K562 (cell line): ENCODE measurements around the gene LRRC49. TPM values are rescaled to one million over a fixed set of nuclear protein-coding genes. Genes with fewer than 3 reads are reported as not detected.

ENCODE experiments used
- ATAC-seq: fragments of 200-7000 bp; cut with Tn5 transposase; 3 replicates; pipeline ENCODE4 v1.9.1; 2020; ENCODE audit warnings: moderate library complexity
- BruUV-seq: library from RNA; stranded (reverse); fragments of 400-500 nt; replicated peaks from 2 replicates; lab custom pipeline; 2021; lab: Mats Ljungman, UMichigan
- CTCF ChIA-PET: fragments of 300-600 bp; formaldehyde crosslinking; extraction: SDS; loops from one replicate; lab custom pipeline; 2021; ENCODE audit warnings: low intra/inter-chr PET ratio; lab: Yijun Ruan, JAX
- POLR2A ChIA-PET: fragments of 300-600, 350-650 bp; sonication (Branson Sonifier 250); formaldehyde crosslinking; extraction: SDS; loops from one replicate; lab custom pipeline; 2021; ENCODE audit warnings: antibody characterized with exemption, inconsistent platforms; lab: Yijun Ruan, JAX
- DNase-seq, 4 experiments: peaks; one replicate each; pipeline versions ENCODE4 v3.0.0 to v3.0.0-alpha.2; 2011 to 2018; ENCODE audit warnings: low spot score in 3 of 4, mixed read lengths in 3 of 4; ENCODE audit errors: extremely low read depth in 1 of 4
- FAIRE-seq: peaks from 2 replicates; lab custom pipeline; 2011; peaks lifted over from hg19 to GRCh38; lab: Jason Lieb, UNC
- H2AFZ ChIP-seq: 2 replicates; pipeline ENCODE4 v1.6.0; 2011; ENCODE audit warnings: low read depth, low read length, control low read depth, inconsistent platforms
- H3K27ac ChIP-seq: fragments of 200-600 bp; 3 replicates; pipeline ENCODE4 v1.8.0; 2011; ENCODE audit warnings: low read depth, mild to moderate bottlenecking, control low read depth, inconsistent platforms, low read length, moderate library complexity, mixed read lengths; ENCODE audit errors: extremely low read depth
- H3K27me3 ChIP-seq, 2 experiments: fragments of 300-600 bp in 1 of 2; 2 replicates in 1 of 2; 3 replicates in 1 of 2; pipeline versions ENCODE4 v1.6.0 to v1.8.0; 2011; ENCODE audit warnings: inconsistent platforms in 2 of 2, low read length in 2 of 2, mild to moderate bottlenecking in 1 of 2, mixed read lengths in 1 of 2, moderate library complexity in 1 of 2; ENCODE audit not compliant: control insufficient read depth in 2 of 2, insufficient read depth in 2 of 2
- H3K36me3 ChIP-seq: fragments of 300-600 bp; 3 replicates; pipeline ENCODE4 v1.8.0; 2011; ENCODE audit warnings: mild to moderate bottlenecking, low read length, inconsistent platforms; ENCODE audit not compliant: control insufficient read depth, insufficient read depth
- H3K4me1 ChIP-seq, 2 experiments: fragments of 200-600 bp in 1 of 2; replicated peaks in 1 of 2; 2 replicates in 1 of 2; 3 replicates in 1 of 2; pipeline versions ENCODE4 v1.5.1 to v1.8.0; 2011; ENCODE audit warnings: inconsistent platforms in 2 of 2, low read length in 2 of 2, mild to moderate bottlenecking in 1 of 2, mixed read lengths in 1 of 2, moderate library complexity in 1 of 2; ENCODE audit not compliant: control insufficient read depth in 2 of 2, insufficient read depth in 2 of 2
- H3K4me2 ChIP-seq: 2 replicates; pipeline ENCODE4 v1.6.1; 2011; ENCODE audit warnings: low read length, control low read depth, inconsistent platforms, mixed read lengths; ENCODE audit not compliant: insufficient read depth
- H3K4me3 ChIP-seq: fragments of 200-600 bp; sonication (generic), shearing (Covaris generic); 2 replicates; pipeline ENCODE4 v1.5.1; 2016; ENCODE audit warnings: control low read depth, inconsistent platforms
- H3K79me2 ChIP-seq: fragments of 200-600 bp; 3 replicates; pipeline ENCODE4 v1.8.0; 2011; ENCODE audit warnings: low read length, inconsistent platforms; ENCODE audit not compliant: control insufficient read depth, insufficient read depth
- H3K9ac ChIP-seq, 2 experiments: 2 replicates each; pipeline versions ENCODE4 v1.6.0 to v1.6.1; 2011; ENCODE audit warnings: low read depth in 2 of 2, low read length in 2 of 2, control low read depth in 1 of 2, inconsistent platforms in 1 of 2, mild to moderate bottlenecking in 1 of 2, mixed read lengths in 1 of 2; ENCODE audit not compliant: insufficient read depth in 1 of 2
- H3K9me1 ChIP-seq: one replicate; pipeline ENCODE4 v1.6.0; 2011; ENCODE audit warnings: inconsistent platforms, mild to moderate bottlenecking, low read length, moderate library complexity; ENCODE audit not compliant: control insufficient read depth, insufficient read depth
- H3K9me3 ChIP-seq: replicated peaks from 2 replicates; pipeline ENCODE4 v1.5.1; 2011; ENCODE audit warnings: low read depth, low read length, inconsistent platforms; ENCODE audit not compliant: control insufficient read depth, insufficient read depth
- H4K20me1 ChIP-seq: replicated peaks from 2 replicates; pipeline ENCODE4 v1.6.1; 2011; ENCODE audit warnings: low read length, inconsistent platforms, mixed read lengths; ENCODE audit not compliant: control insufficient read depth, insufficient read depth
- BRD4 ChIP-seq: fragments of 200-600 bp; sonication (generic); IDR thresholded peaks from 2 replicates; pipeline ENCODE4 v1.6.1; 2017; ENCODE audit warnings: inconsistent platforms
- CREM ChIP-seq: IDR thresholded peaks from 2 replicates; pipeline ENCODE4 v1.6.1; 2014; ENCODE audit warnings: antibody characterized with exemption, low read depth
- MAFF ChIP-seq: IDR thresholded peaks from 2 replicates; pipeline ENCODE4 v1.6.1; 2012; ENCODE audit warnings: low read length, improper control_type of control experiment
- MCM3 ChIP-seq: fragments of 450-650 bp; IDR thresholded peaks from 2 replicates; pipeline ENCODE4 v1.6.1; 2016
- MTA3 ChIP-seq: fragments of 450-650 bp; formaldehyde crosslinking; IDR thresholded peaks from 2 replicates; pipeline ENCODE4 v1.6.1; 2017; ENCODE audit warnings: mild to moderate bottlenecking, borderline replicate concordance
- NBN ChIP-seq: fragments of 450-650 bp; IDR thresholded peaks from 2 replicates; pipeline ENCODE4 v1.6.1; 2016; ENCODE audit warnings: low read depth, mild to moderate bottlenecking
- RFX5 ChIP-seq: IDR thresholded peaks from 2 replicates; pipeline ENCODE4 v1.6.1; 2011; ENCODE audit warnings: low read depth, mild to moderate bottlenecking, improper control_type of control experiment, low read length
- SMARCC2 ChIP-seq: fragments of 450-650 bp; IDR thresholded peaks from 2 replicates; pipeline ENCODE4 v1.6.1; 2017; ENCODE audit warnings: antibody characterized with exemption, moderate library complexity, mild to moderate bottlenecking, low read depth
- SPI1 ChIP-seq: IDR thresholded peaks from 2 replicates; pipeline ENCODE4 v1.6.1; 2011; ENCODE audit warnings: low read depth, low read length, control low read depth, borderline replicate concordance
- STAT5B ChIP-seq: fragments of 250-450 bp; sonication (Bioruptor Pico); IDR thresholded peaks from 2 replicates; pipeline ENCODE4 v1.8.0; 2021; ENCODE audit warnings: mild to moderate bottlenecking, inconsistent platforms
- ZNF609 ChIP-seq: sonication (generic); formaldehyde crosslinking; IDR thresholded peaks from 2 replicates; pipeline ENCODE4 v1.8.1; 2023; ENCODE audit warnings: missing genetic modification reagents, mild to moderate bottlenecking, borderline replicate concordance
- ZNF717 ChIP-seq: fragments of 250-450 bp; sonication (Bioruptor Pico); IDR thresholded peaks from 2 replicates; pipeline ENCODE4 v1.5.0; 2021
- ZNF75A ChIP-seq: fragments of 450-650 bp; formaldehyde crosslinking; IDR thresholded peaks from 2 replicates; pipeline ENCODE4 v1.4.0; 2020; ENCODE audit warnings: mild to moderate bottlenecking
- WGBS: fragments of 100-300 bp; shearing (Covaris generic); methylation state at CpG from one replicate; pipeline ENCODE4 v1.1.6; 2016; ENCODE audit warnings: low coverage, mixed read lengths; ENCODE audit not compliant: insufficient coverage; ENCODE audit errors: missing lambda C conversion rate; 5-methylcytosine and 5-hydroxymethylcytosine counted together
- in situ Hi-C: fragments of 300-500 bp; cut with MboI; formaldehyde crosslinking; loops from 4 replicates; pipeline ENCODE4 v1.15.0; 2018; ENCODE audit warnings: inconsistent platforms, mixed read lengths
- intact Hi-C: fragments of 100-400 bp; cut with micrococcal nuclease; formaldehyde crosslinking; loops from 2 replicates; pipeline ENCODE4 v1.14.2; 2022
- polyA plus RNA-seq, 8 experiments: library from polyadenylated mRNA; depleted of rRNA in 4 of 8; stranded (reverse) in 5 of 8; unstranded in 3 of 8; fragments of >200 nt; fragmentation: Nextera tagmentation in 2 of 8; fragmentation: Illumina TruSeq in 1 of 8; extraction: Ambion mirVana in 2 of 8; extraction: Trizol in 1 of 8; gene quantifications; 2 replicates each; pipeline versions ENCODE4 v1.2.1 to v1.2.3, GENCODE V29; 2011 to 2014; ENCODE audit warnings: inconsistent platforms in 1 of 8, missing spikeins in 1 of 8
- total RNA-seq, 7 experiments: library from RNA; depleted of rRNA in 6 of 7; stranded (reverse); fragments of >200 nt in 6 of 7; fragmentation: Illumina TruSeq in 2 of 7; extraction: Trizol in 2 of 7; gene quantifications; 2 replicates each; pipeline versions ENCODE4 v1.2.1 to v1.2.3, GENCODE V29; 2011 to 2021; ENCODE audit warnings: low replicate concordance in 1 of 7

The LRRC49 gene
- total and polyA plus RNA-seq, 9 of the 15 experiments (the other 6 are each of a cell fraction or from before 2014, with no cell fraction given) = 0.32 TPM; not detected in 8

- no peak for TF ChIP-seq SMARCC2
- TF ChIP-seq BRD4 = no peak
- no peak for TF ChIP-seq NBN
- no peak for TF ChIP-seq RFX5
- TF ChIP-seq MAFF = no peak
- no peak for TF ChIP-seq ZNF75A (CRISPR knock-in tag)
- no peak for TF ChIP-seq MCM3
- TF ChIP-seq ZNF609 (CRISPR knock-in tag) = no peak
- TF ChIP-seq CREM = no peak
- TF ChIP-seq SPI1 = no peak
- no peak for TF ChIP-seq STAT5B (CRISPR knock-in tag)
- TF ChIP-seq MTA3 = no peak
- TF ChIP-seq ZNF717 (CRISPR knock-in tag) = no peak
- Histone ChIP-seq H3K27me3 (no peaks in the 10 kb centered on the region), H3K9me1 (no peaks in the 10 kb centered on the region), H3K9ac (no peak overlapping the region), H3K27ac (no peak overlapping the region), H3K79me2 (no peaks in the 10 kb centered on the region), H3K36me3 (no peaks in the 10 kb centered on the region), H3K4me1 (no peaks in the 10 kb centered on the region), H4K20me1 (no peaks in the 10 kb centered on the region), H3K4me2 (no peak overlapping the region), H3K4me3 (no peak overlapping the region), H2AFZ (no peak overlapping the region), H3K9me3 (no peaks in the 10 kb centered on the region)
- 0% methylated on average over 6 of the region's 6 CpGs for WGBS
- DNase-seq (no peak), FAIRE-seq (no peak), ATAC-seq (no peak)
- ChIA-PET POLR2A (no interaction called here), CTCF (no interaction called here)
- in situ Hi-C loops (no loop called here), intact Hi-C loops (no loop called here)
- BruUV-seq = no TSS peak
Observed at GRCh38 chr15:70845602-70846360, 46.8 kb upstream of the LRRC49 start.
